GM06990 (cell line): ENCODE results near the gene CD207.

Experiments
- DNase-seq: peaks from one replicate; pipeline ENCODE4 v3.0.0-alpha.2; 2011; ENCODE audit not compliant: insufficient read length; ENCODE audit errors: extremely low read depth
- H3K27me3 ChIP-seq: replicated peaks from 2 replicates; pipeline ENCODE4 v1.6.0; 2011; ENCODE audit warnings: low read length; ENCODE audit not compliant: control insufficient read depth, insufficient read depth
- H3K36me3 ChIP-seq: 2 replicates; pipeline ENCODE4 v1.5.1; 2011; ENCODE audit warnings: low read length; ENCODE audit not compliant: control insufficient read depth, insufficient read depth
- H3K4me3 ChIP-seq: replicated peaks from 2 replicates; pipeline ENCODE4 v1.5.1; 2011; ENCODE audit warnings: low read depth, mild to moderate bottlenecking, control low read depth, low read length
- TF ChIP-seq, protein P1 (sequence below): IDR thresholded peaks from 2 replicates; pipeline ENCODE4 v1.5.1; 2011; ENCODE audit warnings: low read length, control low read depth, mild to moderate bottlenecking, inconsistent platforms; ENCODE audit not compliant: insufficient read depth, poor library complexity, severe bottlenecking

The CD207 gene

DNA sequence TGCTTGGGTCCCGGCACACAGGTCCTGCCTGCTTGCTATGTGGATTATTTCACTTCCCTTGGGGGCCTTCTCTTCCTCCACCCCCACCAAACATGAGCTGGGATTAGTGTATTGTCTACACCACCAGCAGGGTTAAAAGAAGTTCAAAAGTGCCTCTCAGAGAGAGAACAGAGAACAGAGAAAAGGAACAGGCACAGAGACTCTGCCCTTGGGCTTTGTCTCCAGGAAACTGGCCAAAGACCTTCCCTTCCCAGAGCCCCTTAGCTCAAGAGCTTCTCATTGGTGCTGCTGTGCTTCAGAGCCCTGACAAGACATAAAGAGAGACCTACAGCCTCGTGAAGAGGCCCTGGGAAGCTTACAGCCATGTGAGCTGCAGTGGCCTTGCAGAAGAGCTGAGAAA, 38.1 kb downstream of the CD207 start:
- TF ChIP-seq, protein P1, sequence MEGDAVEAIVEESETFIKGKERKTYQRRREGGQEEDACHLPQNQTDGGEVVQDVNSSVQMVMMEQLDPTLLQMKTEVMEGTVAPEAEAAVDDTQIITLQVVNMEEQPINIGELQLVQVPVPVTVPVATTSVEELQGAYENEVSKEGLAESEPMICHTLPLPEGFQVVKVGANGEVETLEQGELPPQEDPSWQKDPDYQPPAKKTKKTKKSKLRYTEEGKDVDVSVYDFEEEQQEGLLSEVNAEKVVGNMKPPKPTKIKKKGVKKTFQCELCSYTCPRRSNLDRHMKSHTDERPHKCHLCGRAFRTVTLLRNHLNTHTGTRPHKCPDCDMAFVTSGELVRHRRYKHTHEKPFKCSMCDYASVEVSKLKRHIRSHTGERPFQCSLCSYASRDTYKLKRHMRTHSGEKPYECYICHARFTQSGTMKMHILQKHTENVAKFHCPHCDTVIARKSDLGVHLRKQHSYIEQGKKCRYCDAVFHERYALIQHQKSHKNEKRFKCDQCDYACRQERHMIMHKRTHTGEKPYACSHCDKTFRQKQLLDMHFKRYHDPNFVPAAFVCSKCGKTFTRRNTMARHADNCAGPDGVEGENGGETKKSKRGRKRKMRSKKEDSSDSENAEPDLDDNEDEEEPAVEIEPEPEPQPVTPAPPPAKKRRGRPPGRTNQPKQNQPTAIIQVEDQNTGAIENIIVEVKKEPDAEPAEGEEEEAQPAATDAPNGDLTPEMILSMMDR: no peak
- no peak for DNase-seq
- H3K4me3 ChIP-seq: no peak overlapping the region
- H3K27me3 ChIP-seq: no peaks in the 10 kb centered on the region; the same call in 1 of the 2 replicates
- H3K36me3 ChIP-seq: no peaks in the 10 kb centered on the region

DNA sequence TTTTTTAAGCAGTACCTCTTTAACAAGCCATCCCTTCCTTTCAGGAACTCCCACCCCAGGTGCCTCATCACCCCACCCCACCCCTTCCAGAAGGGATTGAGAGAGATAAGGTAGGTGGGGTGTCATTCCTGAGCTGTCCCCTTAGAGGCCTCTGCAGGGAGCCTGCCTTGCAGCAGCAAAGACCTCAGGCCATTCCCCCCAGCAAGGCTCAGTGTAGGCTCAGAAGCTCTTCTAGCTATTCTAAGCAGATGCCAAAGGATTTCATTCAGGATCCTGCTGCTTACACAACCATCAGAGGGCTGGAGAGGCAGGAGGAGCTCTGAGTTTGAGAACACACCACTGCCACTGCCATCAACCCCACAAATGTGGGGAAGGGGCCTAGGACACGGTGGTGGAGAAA, 39.4 kb downstream of the CD207 start:
- Histone ChIP-seq H3K27me3 (no peaks in the 10 kb centered on the region; the same call in 1 of the 2 replicates), H3K36me3 (no peaks in the 10 kb centered on the region), H3K4me3 (no peak overlapping the region)
- DNase-seq: no peak
- TF ChIP-seq, protein P1: no peak

DNA sequence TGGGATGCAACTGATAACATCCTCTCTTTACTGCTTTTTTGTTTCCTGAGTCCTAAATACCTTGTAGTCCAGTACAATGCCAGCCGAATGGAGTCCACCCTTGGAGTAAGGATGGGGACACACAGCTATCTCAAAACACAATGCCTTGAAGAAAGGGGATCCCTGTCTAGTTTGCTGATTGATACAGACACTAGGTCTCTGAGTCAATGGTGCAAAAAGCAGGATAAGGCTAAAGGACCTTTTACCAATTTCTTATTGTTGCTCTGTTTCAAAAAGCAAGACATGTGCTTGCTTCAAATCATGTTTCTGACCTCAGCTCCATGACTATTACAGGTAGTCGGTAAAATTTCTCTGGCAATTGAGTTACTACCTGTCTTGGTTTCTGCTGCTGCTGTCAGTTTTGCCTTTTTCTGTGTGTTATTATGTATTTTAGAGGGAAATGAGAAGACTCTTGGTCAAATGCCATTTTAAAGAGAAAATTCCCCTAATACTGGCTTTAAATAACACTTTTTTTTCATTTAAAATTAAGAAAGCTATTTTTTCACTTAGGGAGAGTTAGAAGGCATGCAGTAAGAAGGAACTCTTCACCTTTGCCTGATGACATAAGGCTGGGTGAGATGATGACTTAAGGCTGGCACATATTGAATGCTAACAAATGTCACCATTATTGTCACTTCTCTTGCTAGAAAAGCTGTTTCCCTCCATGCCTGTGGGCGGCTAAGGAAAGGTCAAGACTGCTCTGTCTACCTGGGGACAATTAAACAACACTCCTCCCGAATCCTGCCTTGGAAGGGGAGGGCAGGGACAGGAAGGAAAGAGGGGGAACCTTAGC, 40.2 kb downstream of the CD207 start:
- TF ChIP-seq, protein P1: no peak
- H3K4me3 ChIP-seq: no peak overlapping the region
- no peaks in the 10 kb centered on the region for H3K36me3 ChIP-seq
- no peak for DNase-seq
- no peaks in the 10 kb centered on the region; the same call in 1 of the 2 replicates for H3K27me3 ChIP-seq

DNA sequence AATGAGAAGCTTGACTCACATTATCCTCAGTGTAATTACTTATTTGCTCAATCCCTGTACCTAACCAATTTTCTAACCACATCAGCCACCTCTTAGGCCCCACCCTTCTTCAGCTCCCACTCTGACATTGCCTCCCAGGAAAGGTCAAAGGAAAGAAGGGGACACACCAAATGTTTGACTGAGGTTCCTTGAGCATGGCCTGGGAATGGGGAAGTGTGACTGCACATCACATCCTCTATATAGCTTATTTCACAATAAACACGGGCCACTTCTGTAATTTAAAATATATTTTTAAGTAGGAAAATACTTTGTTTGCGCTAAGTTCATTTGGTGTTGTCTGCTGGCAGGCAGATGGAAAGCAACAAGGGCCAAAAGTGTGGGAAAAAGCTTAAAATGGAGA, 42.2 kb downstream of the CD207 start:
- no peak for DNase-seq
- no peaks in the 10 kb centered on the region; the same call in 1 of the 2 replicates for H3K27me3 ChIP-seq
- TF ChIP-seq, protein P1: no peak
- H3K36me3 ChIP-seq: no peaks in the 10 kb centered on the region
- no peak overlapping the region for H3K4me3 ChIP-seq

DNA sequence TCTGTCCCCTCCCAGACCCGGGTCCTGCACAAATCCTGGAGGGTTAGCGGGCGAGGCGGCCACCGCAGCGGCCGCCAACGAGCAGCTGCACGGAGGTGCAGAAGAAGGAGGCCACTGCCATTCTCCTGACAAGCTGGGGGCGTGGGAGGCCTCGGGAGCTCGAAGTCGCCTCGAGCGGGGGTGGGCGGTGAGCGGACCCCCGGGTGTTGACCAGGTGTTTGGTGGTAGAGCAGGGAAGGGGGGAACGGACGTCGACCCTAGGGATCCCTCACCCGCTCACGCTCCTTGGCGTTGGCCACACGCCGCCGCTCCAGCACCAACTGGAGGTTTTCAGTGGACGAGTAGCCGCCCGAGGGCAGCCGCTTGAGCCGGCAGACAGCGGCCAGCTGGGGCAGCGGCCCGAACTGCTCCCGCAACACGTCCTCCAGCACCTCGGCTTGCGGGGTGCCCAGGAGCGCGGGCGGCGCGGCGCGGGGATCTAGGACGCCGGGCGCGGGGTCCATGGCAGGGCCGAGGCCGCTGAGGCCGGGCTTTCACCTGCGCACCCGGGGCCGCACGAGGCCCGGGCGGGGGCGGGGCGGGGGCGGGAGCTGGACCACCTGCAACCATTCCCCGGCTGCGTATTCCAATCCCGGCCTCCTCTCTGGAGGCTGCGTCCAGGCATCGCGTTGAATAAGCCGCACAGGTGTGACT, 45.3 kb downstream of the CD207 start, which contains the start of gene FIGLA:
Gene FIGLA (minus strand): TSS at position 508 of the 693 bp plus-strand sequence. CDS start 5 bp downstream, at position 503.
- H3K27me3 ChIP-seq: no peaks in the 10 kb centered on the region; the same call in 1 of the 2 replicates
- DNase-seq: peak; percentile 9
- TF ChIP-seq, protein P1: no peak
- no peak within 1 kb of the TSS for H3K4me3 ChIP-seq
- no peaks in the 10 kb centered on the region for H3K36me3 ChIP-seq
